Retinal pigment epithelial cell (primary cell): ENCODE results near the gene TBC1D5.

Source experiments
- DNase-seq: peaks from one replicate; pipeline ENCODE4 v3.0.0-alpha.2; 2010; ENCODE audit warnings: low read depth
- H3K4me3 ChIP-seq: 2 replicates; pipeline ENCODE4 v1.5.1; 2011; ENCODE audit warnings: mild to moderate bottlenecking, low read length, control low read depth, moderate library complexity
- CTCF ChIP-seq: conservative IDR thresholded peaks from 2 replicates; pipeline ENCODE4 v1.5.1; 2011; ENCODE audit warnings: low read depth, low read length, control low read depth, inconsistent platforms

The TBC1D5 gene

GRCh38 chr3:17747174-17747889 lies 4.9 kb upstream of the TBC1D5 start:
- no peak for TF ChIP-seq CTCF
- no peak for DNase-seq
- H3K4me3 ChIP-seq = no peak overlapping the region

GRCh38 chr3:17745894-17746293 lies 3.5 kb upstream of the TBC1D5 start:
- no peak overlapping the region for H3K4me3 ChIP-seq
- TF ChIP-seq CTCF = no peak
- no peak for DNase-seq

DNA sequence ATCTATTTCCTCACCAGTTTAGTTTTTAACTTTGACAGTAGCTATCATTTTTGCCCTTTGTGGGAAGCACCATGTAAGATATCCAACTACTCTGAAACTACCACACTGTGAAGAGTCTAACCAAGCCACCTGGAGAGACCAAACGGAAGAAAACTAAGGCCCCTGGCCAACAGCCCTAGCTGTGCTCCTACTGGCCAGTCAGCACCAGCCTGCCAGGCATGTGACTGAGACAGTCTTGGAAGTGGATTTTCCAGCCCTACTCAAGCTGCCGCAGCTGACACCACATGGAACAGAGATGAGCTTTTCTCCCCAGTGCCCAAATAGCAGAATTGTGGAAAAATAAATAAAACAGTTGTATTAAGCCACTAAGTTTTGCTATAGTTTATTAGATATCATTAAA lies 2.9 kb upstream of the TBC1D5 start:
- no peak for DNase-seq
- no peak for TF ChIP-seq CTCF
- no peak overlapping the region for H3K4me3 ChIP-seq

GRCh38 chr3:17744693-17745092 lies 2.3 kb upstream of the TBC1D5 start:
- TF ChIP-seq CTCF = no peak
- no peak for DNase-seq
- no peak overlapping the region for H3K4me3 ChIP-seq

GRCh38 chr3:17743658-17743995 lies 1.2 kb upstream of the TBC1D5 start:
- no peak for TF ChIP-seq CTCF
- no peak for DNase-seq
- no peak overlapping the region for H3K4me3 ChIP-seq

DNA sequence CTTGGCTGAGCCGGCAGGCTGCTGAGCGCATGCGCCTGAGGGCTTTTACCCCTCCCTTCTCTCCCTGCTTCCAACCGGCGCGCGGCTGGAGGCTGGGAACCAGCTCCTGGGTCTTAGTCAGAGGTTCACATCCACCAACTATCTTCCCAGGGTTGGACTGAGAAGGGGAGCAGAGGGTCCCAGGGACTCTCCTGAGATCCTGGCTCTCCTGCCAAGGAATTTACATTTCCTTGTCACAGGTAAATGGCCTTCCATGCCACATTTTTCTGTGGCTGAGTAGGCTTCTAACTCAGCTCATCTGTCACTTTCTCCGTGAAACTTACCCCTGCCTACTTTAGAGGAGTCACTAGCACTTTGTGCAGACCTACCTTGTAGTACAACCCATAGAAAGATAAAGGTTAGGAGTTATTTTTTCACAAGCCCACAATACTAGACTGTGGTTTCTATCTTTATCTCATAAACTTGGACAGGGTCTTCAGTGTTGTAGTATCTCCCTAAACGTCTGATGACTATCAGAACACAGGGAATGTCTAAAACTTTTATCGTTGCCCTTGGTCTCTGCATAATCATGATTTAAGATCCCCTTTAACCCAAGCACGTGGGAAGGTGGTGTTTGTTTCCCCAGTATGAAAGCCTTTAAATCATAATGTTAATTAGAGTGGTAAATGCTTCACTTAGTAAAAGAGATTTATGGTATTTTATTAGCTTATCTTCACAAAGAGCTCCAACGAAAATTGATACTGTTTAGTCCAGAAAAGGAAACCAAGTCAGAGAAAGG lies 638 bp upstream of the TBC1D5 start:
- DNase-seq = no peak
- peak overlapping the region; percentile 72 for H3K4me3 ChIP-seq
- no peak for TF ChIP-seq CTCF

GRCh38 chr3:17741621-17742101 lies 770 bp downstream of the TBC1D5 start:
- TF ChIP-seq CTCF = no peak
- DNase-seq = peak; percentile 30
- H3K4me3 ChIP-seq = peak overlapping the region; percentile 72
